Occipital lobe (tissue), 2 donors: ENCODE data around the gene RIPOR2. TPM values are rescaled to one million over a fixed set of nuclear protein-coding genes. Genes with fewer than 3 reads are reported as not detected.
"Not testable (repeated sequence)": the region's sequence is repeated elsewhere in the genome, so short reads cannot be mapped to it uniquely, and the experiment has no call there.

Source experiments
- DNase-seq: peaks from one replicate; lab custom pipeline; 2025; lab: John Stamatoyannopoulos, UW
- total RNA-seq: library from RNA; depleted of rRNA; stranded (reverse); fragments of >200 nt; gene quantifications from one replicate; pipeline ENCODE4 v1.2.3, GENCODE V29; 2014

RIPOR2 gene
- total RNA-seq, 1 donor from 2014 or later: 17.8 TPM

- no peak for DNase-seq
Measured at GRCh38 chr6:24957199-24957598, 21.4 kb upstream of the RIPOR2 start.

- no peak for DNase-seq
Measured at GRCh38 chr6:24953726-24954125, 18.0 kb upstream of the RIPOR2 start.

- DNase-seq: no peak
Measured at GRCh38 chr6:24951811-24952299, 16.1 kb upstream of the RIPOR2 start.

- DNase-seq: no peak
Measured at GRCh38 chr6:24950218-24950941, 14.6 kb upstream of the RIPOR2 start.

GRCh38 chr6:24949020-24949569 is 13.3 kb upstream of the RIPOR2 start:
- DNase-seq: no peak

- DNase-seq: not testable (repeated sequence)
Measured at GRCh38 chr6:24948261-24948660, 12.5 kb upstream of the RIPOR2 start.

GRCh38 chr6:24947636-24948035 is 11.9 kb upstream of the RIPOR2 start:
- DNase-seq: no peak

- DNase-seq: no peak
Measured at GRCh38 chr6:24945054-24945453, 9.3 kb upstream of the RIPOR2 start.

- no peak for DNase-seq
Measured at GRCh38 chr6:24943774-24944173, 8.0 kb upstream of the RIPOR2 start.

GRCh38 chr6:24940311-24940917 is 4.7 kb upstream of the RIPOR2 start:
- DNase-seq: no peak

- DNase-seq: no peak
Measured at GRCh38 chr6:24936641-24937317, 1.0 kb upstream of the RIPOR2 start.

GRCh38 chr6:24933868-24934401 is 1.8 kb downstream of the RIPOR2 start:
- DNase-seq: no peak

- no peak for DNase-seq
Measured at GRCh38 chr6:24933266-24933665, 2.5 kb downstream of the RIPOR2 start.

- DNase-seq: no peak
Measured at GRCh38 chr6:24932832-24933231, 2.9 kb downstream of the RIPOR2 start.

GRCh38 chr6:24931718-24932691 is 3.8 kb downstream of the RIPOR2 start:
- no peak for DNase-seq

- no peak for DNase-seq
Measured at GRCh38 chr6:24931296-24931695, 4.5 kb downstream of the RIPOR2 start.

GRCh38 chr6:24930431-24930871 is 5.3 kb downstream of the RIPOR2 start:
- DNase-seq: no peak

GRCh38 chr6:24929242-24929641 is 6.5 kb downstream of the RIPOR2 start:
- no peak for DNase-seq

- DNase-seq: no peak
Measured at GRCh38 chr6:24927985-24928745, 7.6 kb downstream of the RIPOR2 start.
